NCI-H1105 (cell line): ENCODE measurements around the gene BACH2.
A peak's percentile ranks its signal among the peaks of the same experiment; 100 is the strongest.
"Not testable (repeated sequence)": the region's sequence is repeated elsewhere in the genome, so short reads cannot be mapped to it uniquely, and the experiment has no call there.

Experiments
- DNase-seq: peaks from one replicate; lab custom pipeline; 2025; lab: John Stamatoyannopoulos, UW

Gene BACH2

DNA sequence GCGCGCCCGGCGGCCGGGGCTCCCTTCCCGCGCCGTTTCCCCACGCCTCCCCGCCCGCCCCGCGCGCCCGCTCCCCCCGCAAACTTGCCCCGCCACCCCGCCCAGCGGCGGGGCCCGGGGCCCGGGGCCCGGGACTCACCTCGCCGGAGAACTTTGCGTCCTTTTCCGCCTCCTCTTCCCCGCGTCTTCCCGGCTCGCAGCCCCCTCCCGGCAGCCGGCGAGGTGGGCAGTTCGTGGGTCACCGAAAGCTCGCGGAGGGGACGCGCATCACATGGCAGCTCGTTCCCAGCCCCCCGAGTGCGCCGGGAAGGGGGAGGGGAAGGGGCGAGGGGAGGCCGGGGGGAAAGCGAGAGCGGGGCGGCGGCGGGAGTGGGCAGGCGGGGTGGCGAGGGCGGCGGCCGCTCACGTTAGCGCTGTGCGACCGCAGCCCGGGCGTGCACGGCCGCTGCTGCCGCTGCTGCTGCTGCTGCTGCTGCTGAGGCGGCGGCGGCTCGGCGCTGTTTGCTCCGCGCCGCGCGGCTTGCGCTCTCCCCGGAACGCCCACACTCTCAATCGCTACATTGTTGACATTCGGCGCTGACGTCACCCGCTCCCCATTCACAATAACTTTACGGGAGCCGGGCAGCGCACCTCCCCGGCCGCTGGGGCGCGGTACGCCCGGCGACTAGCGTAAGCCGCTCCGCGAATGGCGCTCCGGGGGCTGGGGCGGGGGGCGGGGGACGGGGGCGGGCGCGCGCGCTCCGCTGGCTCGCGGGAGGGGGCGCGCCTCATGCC, at the start of gene BACH2:
TSS of gene BACH2 (minus strand) at position 503 of the 774 bp plus-strand sequence. CDS start 287,999 bp downstream, outside the sequence.
- DNase-seq, result peak; percentile 69

GRCh38 chr6:90343576-90343975, 46.9 kb upstream of the BACH2 start:
- no peak for DNase-seq

DNA sequence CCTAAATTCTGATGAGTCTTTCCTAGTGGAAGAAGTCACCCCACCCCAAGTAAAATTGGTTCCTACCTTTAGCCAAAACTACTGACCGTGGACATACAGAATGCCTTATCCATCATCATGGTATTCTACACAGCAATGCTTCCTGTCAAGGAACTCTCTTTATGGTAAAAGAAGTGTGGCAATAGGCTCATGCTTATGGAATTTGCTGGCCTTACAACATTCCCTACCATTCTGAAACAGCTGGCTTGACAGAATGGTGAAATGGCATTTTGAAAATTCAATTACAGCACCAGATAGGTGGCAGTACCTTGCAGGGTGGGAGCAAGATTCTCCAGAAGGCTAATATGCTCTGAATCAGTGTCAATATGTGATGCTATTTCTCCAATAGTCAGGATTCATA, 41.8 kb upstream of the BACH2 start:
- no peak for DNase-seq

DNA sequence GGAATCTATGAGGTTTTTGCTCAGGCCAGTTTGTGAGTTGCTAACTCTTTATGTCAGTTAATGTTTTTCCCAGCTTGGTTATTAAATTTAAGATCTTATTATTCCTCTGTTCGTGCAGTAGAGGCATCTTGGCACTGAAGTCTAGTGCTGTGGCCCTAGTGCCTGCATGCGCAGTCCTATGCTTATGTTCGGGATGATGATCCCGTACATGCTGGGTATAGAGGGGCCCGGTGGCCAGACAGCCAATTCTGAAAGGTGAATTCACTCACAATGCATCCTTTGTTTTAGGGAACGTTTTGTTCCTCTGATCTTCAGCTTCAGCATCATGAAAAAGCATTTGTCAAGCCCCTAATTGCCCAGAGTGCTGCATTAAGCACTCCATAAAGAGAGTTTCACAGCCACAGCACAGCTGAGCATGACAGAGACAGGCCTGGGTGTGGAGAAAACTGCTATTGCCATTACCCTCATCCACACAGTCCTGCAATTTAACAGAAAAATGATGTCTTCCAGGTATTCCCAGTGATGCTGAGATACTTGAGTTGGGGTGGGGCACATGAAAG, 39.8 kb upstream of the BACH2 start:
- DNase-seq, result no peak

GRCh38 chr6:90333928-90334327, 37.3 kb upstream of the BACH2 start:
- no peak for DNase-seq

DNA sequence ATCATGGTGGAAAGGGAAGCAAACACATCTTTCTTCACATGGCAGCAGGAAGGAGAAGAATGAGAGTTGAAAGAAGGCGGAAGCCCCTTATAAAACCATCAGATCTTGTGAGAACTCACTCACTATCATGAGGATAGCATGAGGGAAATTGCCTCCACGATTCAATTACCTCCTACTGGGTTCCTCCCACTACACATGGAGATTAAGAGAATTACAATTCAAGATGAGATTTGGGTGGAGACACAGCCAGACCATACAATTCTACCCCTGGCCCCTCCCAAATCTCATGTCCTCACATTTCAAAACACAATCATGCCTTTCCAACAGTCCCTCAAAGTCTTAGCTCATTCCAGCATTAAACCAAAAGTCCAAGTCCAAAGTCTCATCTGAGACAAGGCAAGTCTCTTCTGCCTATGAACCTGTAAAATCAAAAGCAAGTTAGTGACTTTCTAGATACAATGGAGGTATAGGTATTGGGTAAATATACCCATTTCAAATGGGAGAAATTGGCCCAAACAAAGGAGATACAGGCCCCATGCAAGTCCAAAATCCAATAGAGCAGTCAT, 36.4 kb upstream of the BACH2 start:
- not testable (repeated sequence) for DNase-seq

GRCh38 chr6:90329386-90330077, 32.9 kb upstream of the BACH2 start:
- DNase-seq, result no peak

DNA sequence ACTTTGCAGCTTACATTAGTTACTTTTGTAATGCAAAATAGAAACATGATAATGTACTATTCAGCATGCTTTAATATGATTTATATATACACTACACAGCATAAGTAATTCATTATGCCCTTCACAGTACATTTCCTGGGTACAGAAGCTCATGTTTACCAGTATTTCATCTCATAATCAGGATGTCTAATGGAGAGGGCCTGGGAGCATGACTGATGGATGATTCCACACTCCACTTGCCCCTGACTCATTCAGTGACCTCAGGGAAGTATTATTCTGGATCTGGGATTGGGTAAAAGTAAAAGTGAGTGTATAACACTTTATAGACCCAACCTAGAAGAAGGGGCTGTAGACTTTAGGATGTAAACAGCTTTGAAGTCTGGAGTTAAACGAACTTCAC, 31.4 kb upstream of the BACH2 start:
- no peak for DNase-seq

- no peak for DNase-seq
Measured at GRCh38 chr6:90326404-90327057, 29.9 kb upstream of the BACH2 start.

- DNase-seq, result no peak
Measured at GRCh38 chr6:90323706-90324105, 27.1 kb upstream of the BACH2 start.

DNA sequence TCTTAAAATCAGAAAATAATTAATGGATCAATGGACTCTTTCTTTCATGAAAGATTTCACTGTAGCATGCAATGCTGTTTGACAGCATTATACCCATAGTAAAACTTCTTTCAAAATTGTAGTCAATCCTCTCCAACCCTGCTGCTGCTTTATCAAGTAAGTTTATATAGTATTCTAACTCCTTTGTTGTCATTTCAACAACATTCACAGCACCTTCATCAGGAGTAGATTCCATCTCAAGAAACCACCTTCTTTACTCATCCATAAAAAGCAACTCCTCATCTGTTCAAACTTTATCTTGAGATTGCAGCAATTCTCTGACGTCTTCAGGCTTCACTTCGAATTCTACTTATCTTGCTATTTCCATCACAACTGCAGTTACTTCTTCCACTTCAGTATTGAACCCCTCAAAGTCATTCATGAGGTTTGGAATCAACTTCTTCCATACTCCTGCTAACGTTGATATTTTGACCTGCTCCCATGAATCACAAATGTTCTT, 26.4 kb upstream of the BACH2 start:
- no peak for DNase-seq

DNA sequence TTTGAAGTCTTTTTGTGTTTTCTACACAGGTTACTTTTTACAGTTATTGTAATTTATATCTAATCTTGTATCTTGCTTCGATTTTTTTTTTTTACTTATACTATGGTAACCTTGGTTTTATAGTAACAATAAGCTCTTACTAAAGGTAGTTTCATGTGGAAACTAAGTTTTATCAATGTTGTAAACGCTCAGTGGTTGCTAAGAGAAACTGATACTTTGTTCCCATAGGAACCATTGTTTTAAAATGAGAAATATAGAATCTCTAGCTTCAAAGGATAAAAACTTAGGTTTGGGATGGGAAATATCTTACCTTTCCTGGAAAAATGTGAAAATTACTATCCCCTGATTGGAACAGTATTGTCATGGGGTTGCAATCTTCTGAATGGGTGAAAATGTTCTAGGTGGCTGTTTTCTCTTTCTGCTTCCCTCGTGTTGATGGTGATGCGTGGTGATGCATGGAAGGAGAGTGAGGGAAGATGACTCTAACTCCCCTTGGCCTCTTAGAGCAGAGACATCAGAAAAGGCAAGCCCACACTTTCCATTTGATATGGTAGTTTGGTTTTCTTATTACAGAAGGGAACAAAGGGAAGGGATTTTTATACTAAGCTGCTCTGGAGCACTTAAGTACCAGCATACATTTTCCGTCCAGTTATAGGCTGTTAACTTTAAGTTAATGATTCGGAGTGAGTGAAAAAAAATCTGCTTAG, 23.5 kb upstream of the BACH2 start:
- DNase-seq, result no peak

GRCh38 chr6:90319044-90319443, 22.4 kb upstream of the BACH2 start:
- DNase-seq, result no peak

DNA sequence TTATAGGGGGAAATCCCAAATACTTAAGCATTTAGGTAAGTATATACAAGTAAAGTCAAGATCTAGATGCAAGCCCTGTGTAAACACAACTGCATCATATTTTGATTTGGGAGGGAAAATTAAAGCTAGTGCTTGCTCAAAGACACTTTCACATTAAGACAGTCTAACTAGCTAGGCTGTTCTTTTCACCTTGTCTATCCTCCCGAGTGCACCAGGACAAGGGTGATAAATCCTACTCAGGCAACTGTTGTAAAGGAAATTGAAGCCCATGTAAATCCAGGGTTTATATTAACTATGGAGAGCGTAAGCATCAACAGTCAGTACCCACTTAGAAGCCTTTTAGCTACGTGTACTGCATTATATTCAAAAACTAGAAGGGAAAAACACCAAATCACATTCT, 19.3 kb upstream of the BACH2 start:
- DNase-seq, result no peak

GRCh38 chr6:90315354-90315950, 18.8 kb upstream of the BACH2 start:
- DNase-seq, result no peak

DNA sequence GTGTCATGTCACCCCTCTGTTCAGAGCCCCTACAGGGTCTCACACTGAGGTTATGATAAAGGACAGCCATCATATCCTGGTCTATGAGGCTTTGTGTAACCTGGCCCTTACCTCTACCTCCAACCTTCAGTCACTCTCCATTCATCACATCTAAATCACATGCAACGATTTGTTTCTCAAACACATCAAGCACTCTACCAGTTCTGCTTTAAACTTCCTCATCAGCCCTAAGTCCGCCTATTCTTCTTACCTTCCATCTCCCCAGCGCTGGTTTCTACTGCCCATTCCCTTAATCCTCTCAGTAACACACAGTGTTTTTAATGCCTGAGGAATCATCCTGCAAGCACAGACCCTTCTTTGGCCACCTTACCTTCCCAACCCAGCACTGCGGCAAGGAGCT, 17.9 kb upstream of the BACH2 start:
- no peak for DNase-seq

DNA sequence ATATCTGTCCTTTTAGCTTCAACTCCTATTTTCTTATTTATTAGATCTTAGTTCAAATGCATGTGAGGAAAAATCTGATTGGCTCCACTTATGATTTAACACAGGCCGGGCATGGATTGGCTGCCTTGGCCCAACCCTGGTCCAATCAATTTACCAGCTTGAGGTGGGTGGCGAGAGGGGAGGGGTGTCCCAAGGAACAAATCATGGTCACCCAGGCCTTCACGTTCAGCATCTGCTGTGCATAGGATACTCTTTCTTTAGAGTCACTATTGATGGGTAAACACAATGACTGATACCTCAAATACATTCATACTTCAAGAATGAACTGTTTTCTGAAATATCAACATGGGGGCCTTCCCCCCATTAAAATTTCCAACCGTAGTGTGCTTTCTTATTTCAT, 14.9 kb upstream of the BACH2 start:
- no peak for DNase-seq

- no peak for DNase-seq
Measured at GRCh38 chr6:90305800-90306448, 9.3 kb upstream of the BACH2 start.

DNA sequence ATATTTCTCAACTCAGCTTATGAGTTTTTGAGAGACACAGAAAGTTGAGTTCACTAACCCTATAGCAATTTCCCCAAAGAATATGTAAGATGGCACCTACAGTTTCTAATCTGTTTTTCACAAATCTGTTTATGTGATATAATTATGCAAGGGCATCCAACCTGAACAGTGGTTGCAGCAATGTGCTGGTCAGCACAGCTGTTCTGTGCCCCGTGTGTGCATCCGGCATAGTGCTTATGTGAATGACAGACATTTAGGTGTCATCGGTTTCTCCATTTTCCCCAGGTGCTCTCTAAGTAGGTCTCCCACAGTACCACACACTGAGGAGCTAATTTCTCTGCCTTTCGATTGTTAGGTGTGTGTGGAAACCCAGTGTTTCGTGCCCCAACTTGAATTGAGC, 7.7 kb upstream of the BACH2 start:
- no peak for DNase-seq

DNA sequence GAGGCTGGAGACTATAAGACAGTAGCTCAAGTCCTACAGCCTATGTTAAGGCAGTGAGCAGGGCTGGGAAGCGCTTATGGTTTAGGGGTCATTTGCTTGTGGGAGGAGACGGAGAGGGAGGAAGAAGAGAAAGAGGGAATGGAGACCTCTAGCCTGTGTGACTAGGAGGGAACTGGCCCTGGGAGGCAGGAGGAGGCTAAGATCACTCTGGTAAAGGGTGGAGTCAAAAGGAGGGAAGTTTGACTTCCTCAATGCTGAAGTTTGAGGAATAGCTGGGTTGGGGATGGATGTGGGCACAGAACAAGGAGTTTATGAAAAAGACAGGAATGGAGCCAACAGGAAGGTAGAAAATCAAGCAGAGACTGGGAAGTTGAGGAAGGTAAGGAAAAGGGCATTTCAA, 6.4 kb upstream of the BACH2 start:
- no peak for DNase-seq

DNA sequence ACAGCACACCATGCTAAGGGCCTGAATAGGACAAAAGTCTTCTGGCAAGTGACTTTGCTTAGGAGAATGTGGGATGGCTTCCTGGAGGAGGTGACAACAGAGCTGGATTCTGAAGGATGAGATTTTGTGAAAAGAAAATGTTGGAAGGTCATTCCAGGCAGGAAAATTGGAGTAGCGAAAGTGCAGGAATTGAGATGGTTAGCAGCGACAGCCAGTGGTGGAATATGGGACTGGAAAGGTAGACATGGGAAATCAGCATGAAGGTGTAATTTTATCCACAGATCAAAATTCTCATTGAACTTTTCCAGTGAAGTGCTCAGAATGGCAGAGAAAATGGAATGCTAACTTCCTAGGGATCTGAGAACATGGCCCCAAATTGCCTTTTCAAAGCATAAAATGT, 5.7 kb upstream of the BACH2 start:
- no peak for DNase-seq
